Measurements from ENCODE around the gene EPB41L4B.

The EPB41L4B gene

DNA sequence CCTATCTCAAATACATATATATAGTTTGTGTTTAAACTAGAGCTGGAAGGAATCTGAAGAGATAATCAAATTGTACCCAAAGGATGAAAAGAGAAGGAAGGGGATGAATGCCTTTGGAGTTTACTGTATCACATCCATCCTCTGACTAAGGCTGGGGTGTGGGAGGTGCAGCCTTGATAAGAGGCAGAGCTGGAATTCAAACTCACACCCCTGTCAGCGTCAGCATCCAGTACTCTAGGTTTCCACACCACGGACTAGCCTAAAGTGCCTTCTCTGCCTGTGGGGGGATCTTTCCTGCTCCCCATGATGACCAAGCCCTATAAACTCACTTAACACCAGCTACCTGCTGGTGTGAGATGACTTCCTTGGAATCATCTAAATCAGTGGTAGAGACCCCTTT is 48.1 kb downstream of the EPB41L4B start:
- Histone ChIP-seq H3K4me3 (ENCODE audit: low read depth, low read length) (no peak overlapping the region), H3K9me3 (no peaks in the 10 kb centered on the region), H3K4me1 (no peaks in the 10 kb centered on the region), H3K27me3 (no peaks in the 10 kb centered on the region), H3K36me3 (no peaks in the 10 kb centered on the region)
- DNase-seq: no peak
- TF ChIP-seq, protein P1, sequence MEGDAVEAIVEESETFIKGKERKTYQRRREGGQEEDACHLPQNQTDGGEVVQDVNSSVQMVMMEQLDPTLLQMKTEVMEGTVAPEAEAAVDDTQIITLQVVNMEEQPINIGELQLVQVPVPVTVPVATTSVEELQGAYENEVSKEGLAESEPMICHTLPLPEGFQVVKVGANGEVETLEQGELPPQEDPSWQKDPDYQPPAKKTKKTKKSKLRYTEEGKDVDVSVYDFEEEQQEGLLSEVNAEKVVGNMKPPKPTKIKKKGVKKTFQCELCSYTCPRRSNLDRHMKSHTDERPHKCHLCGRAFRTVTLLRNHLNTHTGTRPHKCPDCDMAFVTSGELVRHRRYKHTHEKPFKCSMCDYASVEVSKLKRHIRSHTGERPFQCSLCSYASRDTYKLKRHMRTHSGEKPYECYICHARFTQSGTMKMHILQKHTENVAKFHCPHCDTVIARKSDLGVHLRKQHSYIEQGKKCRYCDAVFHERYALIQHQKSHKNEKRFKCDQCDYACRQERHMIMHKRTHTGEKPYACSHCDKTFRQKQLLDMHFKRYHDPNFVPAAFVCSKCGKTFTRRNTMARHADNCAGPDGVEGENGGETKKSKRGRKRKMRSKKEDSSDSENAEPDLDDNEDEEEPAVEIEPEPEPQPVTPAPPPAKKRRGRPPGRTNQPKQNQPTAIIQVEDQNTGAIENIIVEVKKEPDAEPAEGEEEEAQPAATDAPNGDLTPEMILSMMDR (IDR thresholded peaks at IDR 0.05; ENCODE audit: low read depth, low read length): no peak

- H3K9me3 ChIP-seq: no peaks in the 10 kb centered on the region
- TF ChIP-seq, protein P1 (IDR thresholded peaks at IDR 0.05; ENCODE audit: low read depth, low read length): no peak
- no peak for DNase-seq
- H3K4me1 ChIP-seq: no peaks in the 10 kb centered on the region
- no peaks in the 10 kb centered on the region for H3K36me3 ChIP-seq
- H3K4me3 ChIP-seq (ENCODE audit: low read depth, low read length): no peak overlapping the region
- no peaks in the 10 kb centered on the region for H3K27me3 ChIP-seq
Measured at GRCh38 chr9:109272045-109272444, 48.8 kb downstream of the EPB41L4B start.

DNA sequence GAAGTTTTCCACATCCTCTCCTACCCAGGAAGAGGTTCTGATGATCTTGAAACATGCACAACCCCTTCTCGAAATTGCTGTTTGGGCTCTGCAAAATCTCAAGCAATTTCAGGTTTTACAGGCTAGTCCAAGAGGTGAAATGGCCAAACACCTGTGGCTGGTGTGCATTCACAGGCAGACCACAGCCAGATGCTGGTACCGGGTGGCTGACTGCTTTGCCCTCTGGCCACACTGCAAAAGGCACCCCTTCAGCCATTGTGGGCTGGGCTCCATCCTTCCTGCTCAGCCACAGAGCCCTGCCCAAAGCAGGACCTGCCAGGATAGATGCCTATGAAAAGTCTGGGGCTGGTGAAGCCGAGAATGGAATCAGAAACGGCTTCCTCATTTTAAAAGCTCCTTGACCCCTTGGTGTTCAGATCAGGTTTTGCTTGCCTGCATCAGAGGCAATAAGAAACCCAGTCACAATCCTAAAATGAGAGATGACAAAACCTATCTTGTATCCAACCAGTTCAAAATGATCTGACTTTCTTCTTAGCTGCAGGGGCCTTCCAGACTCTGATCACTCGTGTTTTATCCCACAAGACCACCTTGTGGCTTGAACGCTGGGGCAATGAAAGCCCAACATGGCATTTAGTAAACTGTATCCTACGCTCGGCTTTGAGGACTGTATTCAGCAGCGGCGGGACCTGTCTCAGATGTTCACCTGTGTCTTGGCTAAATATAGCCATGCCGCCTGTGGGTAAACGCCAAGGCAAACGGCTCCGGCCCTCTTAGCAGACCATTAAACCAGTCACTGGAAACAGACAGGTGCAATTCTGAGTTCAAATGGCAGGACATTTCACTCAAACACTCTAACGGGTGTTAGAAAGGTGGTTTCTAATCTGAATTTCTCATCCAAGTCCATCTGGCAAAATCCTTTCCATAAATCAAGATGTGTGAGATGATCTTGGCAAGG is 49.6 kb downstream of the EPB41L4B start:
- TF ChIP-seq, protein P1 (IDR thresholded peaks at IDR 0.05; ENCODE audit: low read depth, low read length): no peak
- DNase-seq: no peak
- Histone ChIP-seq H3K4me3 (ENCODE audit: low read depth, low read length) (no peak overlapping the region), H3K9me3 (no peaks in the 10 kb centered on the region), H3K4me1 (no peaks in the 10 kb centered on the region), H3K36me3 (no peaks in the 10 kb centered on the region), H3K27me3 (no peaks in the 10 kb centered on the region)

- H3K9me3 ChIP-seq: no peaks in the 10 kb centered on the region
- TF ChIP-seq, protein P1 (IDR thresholded peaks at IDR 0.05; ENCODE audit: low read depth, low read length): no peak
- no peak overlapping the region for H3K4me3 ChIP-seq (ENCODE audit: low read depth, low read length)
- DNase-seq: no peak
- no peaks in the 10 kb centered on the region for H3K4me1 ChIP-seq
- no peaks in the 10 kb centered on the region for H3K36me3 ChIP-seq
- no peaks in the 10 kb centered on the region for H3K27me3 ChIP-seq
Measured at GRCh38 chr9:109270441-109270840, 50.4 kb downstream of the EPB41L4B start.

- Histone ChIP-seq H3K36me3 (no peaks in the 10 kb centered on the region), H3K27me3 (no peaks in the 10 kb centered on the region), H3K4me3 (ENCODE audit: low read depth, low read length) (no peak overlapping the region), H3K9me3 (no peaks in the 10 kb centered on the region), H3K4me1 (no peaks in the 10 kb centered on the region)
- TF ChIP-seq, protein P1 (IDR thresholded peaks at IDR 0.05; ENCODE audit: low read depth, low read length): no peak
- DNase-seq: no peak
Measured at GRCh38 chr9:109269839-109270238, 51.0 kb downstream of the EPB41L4B start.

DNA sequence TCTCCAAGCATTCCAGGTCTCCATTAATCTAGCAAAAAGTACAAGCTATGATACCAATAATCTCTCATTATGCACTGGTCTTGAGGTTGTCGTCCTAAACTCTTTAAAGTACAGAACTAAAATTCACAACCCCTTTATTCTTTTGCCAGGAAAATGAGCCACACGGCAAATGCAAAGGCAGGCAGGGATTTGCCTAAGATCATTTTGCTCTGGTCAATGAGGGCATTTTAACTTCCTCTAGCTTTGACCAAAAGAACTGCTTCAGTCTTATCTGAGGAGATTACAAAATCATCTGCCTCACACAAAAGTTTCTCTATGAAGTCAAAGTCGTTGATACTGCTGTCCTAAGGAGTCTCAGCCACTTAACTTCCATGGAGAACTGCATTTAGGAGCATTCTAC is 51.8 kb downstream of the EPB41L4B start:
- H3K9me3 ChIP-seq: no peaks in the 10 kb centered on the region
- TF ChIP-seq, protein P1 (IDR thresholded peaks at IDR 0.05; ENCODE audit: low read depth, low read length): no peak
- no peaks in the 10 kb centered on the region for H3K36me3 ChIP-seq
- no peak overlapping the region for H3K4me3 ChIP-seq (ENCODE audit: low read depth, low read length)
- DNase-seq: no peak
- H3K27me3 ChIP-seq: no peaks in the 10 kb centered on the region
- no peaks in the 10 kb centered on the region for H3K4me1 ChIP-seq
